HEK293T (cell line): ENCODE results near the gene AHNAK2.

Source experiments
- ARNT ChIP-seq: fragments of 450-650 bp; IDR thresholded peaks from 2 replicates; pipeline ENCODE4 v1.6.1; 2017; ENCODE audit warnings: mild to moderate bottlenecking
- CTBP1 ChIP-seq: fragments of 450-650 bp; IDR thresholded peaks from 2 replicates; pipeline ENCODE4 v1.6.1; 2016; ENCODE audit warnings: borderline replicate concordance
- FOXK2 ChIP-seq: fragments of 450-650 bp; IDR thresholded peaks from 2 replicates; pipeline ENCODE4 v1.6.1; 2016; ENCODE audit warnings: mild to moderate bottlenecking
- FOXM1 ChIP-seq: fragments of 450-650 bp; IDR thresholded peaks from 2 replicates; pipeline ENCODE4 v1.6.1; 2017; ENCODE audit warnings: mild to moderate bottlenecking, borderline replicate concordance
- HDGF ChIP-seq: fragments of 450-650 bp; IDR thresholded peaks from 2 replicates; pipeline ENCODE4 v1.6.1; 2017; ENCODE audit warnings: antibody characterized with exemption, borderline replicate concordance
- SUZ12 ChIP-seq: fragments of 450-650 bp; IDR thresholded peaks from 2 replicates; pipeline ENCODE4 v1.6.1; 2016; ENCODE audit warnings: mild to moderate bottlenecking

DNA sequence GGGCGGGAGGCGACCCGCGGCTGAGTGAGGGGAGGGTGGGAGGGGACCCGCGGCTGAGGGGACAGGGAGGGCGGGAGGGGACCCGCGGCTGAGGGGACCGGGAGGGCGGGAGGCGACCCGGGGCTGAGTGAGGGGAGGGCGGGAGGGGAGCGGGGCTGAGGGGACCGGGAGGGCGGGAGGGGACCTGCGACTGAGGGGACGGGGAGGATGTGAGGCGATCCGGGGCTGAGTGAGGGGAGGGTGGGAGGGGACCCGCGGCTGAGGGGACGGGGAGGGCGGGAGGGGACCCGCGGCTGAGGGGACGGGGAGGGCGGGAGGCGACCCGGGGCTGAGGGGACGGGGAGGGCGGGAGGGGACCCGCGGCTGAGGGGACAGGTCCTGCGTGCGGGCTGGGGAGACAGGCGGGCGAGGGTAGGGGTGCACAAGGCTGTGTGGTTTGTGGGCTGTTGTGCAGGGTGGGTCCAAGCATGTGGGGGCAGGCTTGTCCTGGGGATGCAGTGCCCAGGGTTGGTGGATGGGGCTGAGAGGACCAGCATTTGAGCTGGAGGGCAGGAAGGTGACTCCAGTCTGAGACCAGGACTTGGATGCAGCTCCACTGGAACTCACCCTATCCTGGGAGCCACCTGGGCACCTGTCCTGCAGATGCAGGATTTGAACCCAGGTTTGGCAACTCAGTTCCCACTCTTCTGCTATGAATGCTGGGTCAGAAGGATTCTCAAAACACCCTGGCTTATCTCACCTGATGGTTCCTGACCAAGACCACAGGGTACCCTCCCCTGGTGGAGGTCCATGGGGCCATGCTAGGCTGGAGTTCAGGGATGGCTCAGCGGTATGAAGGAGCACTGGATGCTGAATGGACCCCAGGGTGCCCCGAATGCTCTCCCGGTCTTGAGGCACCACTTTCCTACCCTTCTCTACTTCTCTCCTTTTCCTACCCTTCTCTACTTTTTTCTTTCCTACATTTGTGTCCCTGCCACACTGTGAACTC lies 44.1 kb downstream of the AHNAK2 start:
- TF ChIP-seq FOXM1 (no peak), HDGF (no peak), FOXK2 (no peak), SUZ12 (no peak), ARNT (no peak), CTBP1 (no peak)
